ENCODE results near the gene LAMTOR4. TPM values are rescaled to one million over a fixed set of nuclear protein-coding genes. Genes with fewer than 3 reads are reported as not detected.

Gene LAMTOR4
- polyA plus RNA-seq, 1 donor from 2014 or later: 333 TPM

DNA sequence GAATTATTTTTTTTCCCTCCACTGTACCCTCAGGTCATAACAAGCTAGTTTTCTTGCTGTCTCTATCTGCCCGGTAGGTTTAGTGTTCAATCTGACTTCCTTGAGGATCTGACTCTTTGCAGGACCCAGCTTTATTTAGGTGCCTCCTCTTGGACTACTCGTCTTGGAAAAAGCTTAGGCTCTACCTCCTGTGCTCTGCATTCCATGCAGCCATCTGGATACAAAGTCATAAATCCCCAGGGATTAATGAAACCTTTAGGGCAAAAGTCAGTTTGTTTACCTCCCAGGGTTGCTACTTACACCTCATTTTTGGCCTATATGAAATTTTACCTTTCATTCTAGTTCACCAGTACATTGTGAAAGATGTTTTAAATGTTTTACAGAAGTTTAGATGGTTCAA, 37.0 kb downstream of the LAMTOR4 start:
- Histone ChIP-seq H2AFZ (ENCODE audit: low read depth, low read length) (no peak overlapping the region), H3K36me3 (ENCODE audit: insufficient read depth, low read length) (no peaks in the 10 kb centered on the region), H3K4me3 (ENCODE audit: low read length) (no peak overlapping the region), H3F3A (ENCODE audit: insufficient read depth, low read length, poor library complexity, severe bottlenecking) (no peaks in the 10 kb centered on the region), H3K9ac (ENCODE audit: low read length) (no peak overlapping the region), H3K79me2 (replicated peaks; ENCODE audit: insufficient read depth, low read length) (no peaks in the 10 kb centered on the region), H3K9me3 (ENCODE audit: low read length) (no peaks in the 10 kb centered on the region), H3K9me2 (ENCODE audit: insufficient read depth, low read length) (no peaks in the 10 kb centered on the region), H3K27me3 (ENCODE audit: insufficient read depth, low read depth, low read length) (no peaks in the 10 kb centered on the region), H4K20me1 (ENCODE audit: insufficient read depth) (no peaks in the 10 kb centered on the region), H3K27ac (ENCODE audit: low read length) (no peak overlapping the region), H3K4me2 (ENCODE audit: low read length) (no peak overlapping the region)
- TF ChIP-seq MXI1 (conservative IDR thresholded peaks at IDR 0.05; ENCODE audit: poor library complexity, severe bottlenecking): no peak
- no peak for TF ChIP-seq TAF1 (IDR thresholded peaks at IDR 0.05; ENCODE audit: low read depth)

DNA sequence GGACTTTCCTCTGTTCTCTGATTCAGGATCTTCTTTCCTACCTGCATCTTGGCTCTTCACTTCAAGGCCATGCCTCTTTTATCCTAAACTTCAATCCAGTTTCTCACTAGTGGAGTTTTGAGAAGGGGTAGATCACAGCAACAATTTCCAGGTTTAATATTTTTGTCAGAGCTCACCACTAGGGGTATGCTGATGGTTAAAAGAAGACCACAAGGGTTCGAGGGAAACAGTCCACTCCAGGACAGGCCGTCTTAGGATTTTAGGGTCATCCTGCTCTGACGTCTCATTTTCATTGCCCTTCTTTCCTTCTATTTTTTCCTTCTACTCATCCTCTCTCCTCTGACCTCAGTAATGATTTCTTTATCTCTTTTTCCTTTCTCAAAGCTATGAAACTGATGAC, 40.3 kb downstream of the LAMTOR4 start:
- H3F3A ChIP-seq (ENCODE audit: insufficient read depth, low read length, poor library complexity, severe bottlenecking): no peaks in the 10 kb centered on the region
- H3K9me2 ChIP-seq (ENCODE audit: insufficient read depth, low read length): no peaks in the 10 kb centered on the region
- H3K27me3 ChIP-seq (ENCODE audit: insufficient read depth, low read depth, low read length): no peaks in the 10 kb centered on the region
- H4K20me1 ChIP-seq (ENCODE audit: insufficient read depth): no peaks in the 10 kb centered on the region
- no peak overlapping the region for H2AFZ ChIP-seq (ENCODE audit: low read depth, low read length)
- H3K27ac ChIP-seq (ENCODE audit: low read length): no peak overlapping the region
- H3K4me2 ChIP-seq (ENCODE audit: low read length): no peak overlapping the region
- no peak overlapping the region for H3K4me3 ChIP-seq (ENCODE audit: low read length)
- no peaks in the 10 kb centered on the region for H3K9me3 ChIP-seq (ENCODE audit: low read length)
- TF ChIP-seq RAD21 (conservative IDR thresholded peaks at IDR 0.05) (no peak), POLR2AphosphoS5 (IDR thresholded peaks at IDR 0.05) (no peak), EZH2 (IDR thresholded peaks at IDR 0.05; ENCODE audit: borderline replicate concordance, insufficient read depth, low read length, poor library complexity, severe bottlenecking) (no peak)
- TF ChIP-seq, protein P1, sequence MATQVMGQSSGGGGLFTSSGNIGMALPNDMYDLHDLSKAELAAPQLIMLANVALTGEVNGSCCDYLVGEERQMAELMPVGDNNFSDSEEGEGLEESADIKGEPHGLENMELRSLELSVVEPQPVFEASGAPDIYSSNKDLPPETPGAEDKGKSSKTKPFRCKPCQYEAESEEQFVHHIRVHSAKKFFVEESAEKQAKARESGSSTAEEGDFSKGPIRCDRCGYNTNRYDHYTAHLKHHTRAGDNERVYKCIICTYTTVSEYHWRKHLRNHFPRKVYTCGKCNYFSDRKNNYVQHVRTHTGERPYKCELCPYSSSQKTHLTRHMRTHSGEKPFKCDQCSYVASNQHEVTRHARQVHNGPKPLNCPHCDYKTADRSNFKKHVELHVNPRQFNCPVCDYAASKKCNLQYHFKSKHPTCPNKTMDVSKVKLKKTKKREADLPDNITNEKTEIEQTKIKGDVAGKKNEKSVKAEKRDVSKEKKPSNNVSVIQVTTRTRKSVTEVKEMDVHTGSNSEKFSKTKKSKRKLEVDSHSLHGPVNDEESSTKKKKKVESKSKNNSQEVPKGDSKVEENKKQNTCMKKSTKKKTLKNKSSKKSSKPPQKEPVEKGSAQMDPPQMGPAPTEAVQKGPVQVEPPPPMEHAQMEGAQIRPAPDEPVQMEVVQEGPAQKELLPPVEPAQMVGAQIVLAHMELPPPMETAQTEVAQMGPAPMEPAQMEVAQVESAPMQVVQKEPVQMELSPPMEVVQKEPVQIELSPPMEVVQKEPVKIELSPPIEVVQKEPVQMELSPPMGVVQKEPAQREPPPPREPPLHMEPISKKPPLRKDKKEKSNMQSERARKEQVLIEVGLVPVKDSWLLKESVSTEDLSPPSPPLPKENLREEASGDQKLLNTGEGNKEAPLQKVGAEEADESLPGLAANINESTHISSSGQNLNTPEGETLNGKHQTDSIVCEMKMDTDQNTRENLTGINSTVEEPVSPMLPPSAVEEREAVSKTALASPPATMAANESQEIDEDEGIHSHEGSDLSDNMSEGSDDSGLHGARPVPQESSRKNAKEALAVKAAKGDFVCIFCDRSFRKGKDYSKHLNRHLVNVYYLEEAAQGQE (IDR thresholded peaks at IDR 0.05; ENCODE audit: borderline replicate concordance): no peak
- H3K79me2 ChIP-seq (replicated peaks; ENCODE audit: insufficient read depth, low read length): no peaks in the 10 kb centered on the region
- no peak overlapping the region for H3K9ac ChIP-seq (ENCODE audit: low read length)
- H3K36me3 ChIP-seq (ENCODE audit: insufficient read depth, low read length): no peaks in the 10 kb centered on the region

DNA sequence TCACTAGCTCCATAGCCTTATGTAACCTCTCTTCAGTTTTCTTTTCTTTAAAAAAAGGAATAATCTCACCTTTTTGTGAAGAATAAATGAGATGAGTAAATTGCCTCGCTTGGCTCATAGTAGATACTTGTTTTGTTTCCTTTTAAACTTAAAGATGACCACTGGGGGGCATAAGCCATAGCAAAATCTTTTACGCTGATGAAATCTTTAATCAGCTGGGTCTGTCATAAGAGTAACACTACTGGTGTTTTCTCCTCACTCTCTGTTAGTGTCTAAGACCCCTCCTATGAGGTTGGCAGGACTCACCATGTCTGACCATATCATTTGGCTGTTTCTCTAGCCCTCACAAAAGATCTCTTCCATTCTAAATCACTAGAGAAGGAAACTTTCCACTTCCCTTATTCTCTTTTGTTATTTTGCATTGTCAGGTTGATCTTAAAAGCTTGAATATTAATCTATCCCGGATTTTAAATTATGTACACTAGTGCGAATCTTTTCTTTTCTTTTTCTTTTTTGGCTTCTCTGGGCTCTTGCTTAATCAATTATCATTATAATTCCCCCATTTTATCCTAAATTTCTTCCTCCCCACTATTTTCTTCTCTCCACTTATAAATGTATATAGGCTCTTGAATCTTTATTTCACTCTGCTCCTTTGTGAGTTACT, 41.5 kb downstream of the LAMTOR4 start:
- Histone ChIP-seq H4K20me1 (ENCODE audit: insufficient read depth) (no peaks in the 10 kb centered on the region), H3F3A (ENCODE audit: insufficient read depth, low read length, poor library complexity, severe bottlenecking) (no peaks in the 10 kb centered on the region), H3K9me2 (ENCODE audit: insufficient read depth, low read length) (no peaks in the 10 kb centered on the region), H3K9me3 (ENCODE audit: low read length) (no peaks in the 10 kb centered on the region), H3K9ac (ENCODE audit: low read length) (no peak overlapping the region), H3K79me2 (replicated peaks; ENCODE audit: insufficient read depth, low read length) (no peaks in the 10 kb centered on the region), H3K27ac (ENCODE audit: low read length) (no peak overlapping the region), H3K36me3 (ENCODE audit: insufficient read depth, low read length) (no peaks in the 10 kb centered on the region), H3K4me2 (ENCODE audit: low read length) (no peak overlapping the region), H2AFZ (ENCODE audit: low read depth, low read length) (no peak overlapping the region), H3K4me3 (ENCODE audit: low read length) (no peak overlapping the region), H3K27me3 (ENCODE audit: insufficient read depth, low read depth, low read length) (no peaks in the 10 kb centered on the region)
- TF ChIP-seq, protein P1 (IDR thresholded peaks at IDR 0.05; ENCODE audit: borderline replicate concordance): no peak
- TF ChIP-seq, protein P2, sequence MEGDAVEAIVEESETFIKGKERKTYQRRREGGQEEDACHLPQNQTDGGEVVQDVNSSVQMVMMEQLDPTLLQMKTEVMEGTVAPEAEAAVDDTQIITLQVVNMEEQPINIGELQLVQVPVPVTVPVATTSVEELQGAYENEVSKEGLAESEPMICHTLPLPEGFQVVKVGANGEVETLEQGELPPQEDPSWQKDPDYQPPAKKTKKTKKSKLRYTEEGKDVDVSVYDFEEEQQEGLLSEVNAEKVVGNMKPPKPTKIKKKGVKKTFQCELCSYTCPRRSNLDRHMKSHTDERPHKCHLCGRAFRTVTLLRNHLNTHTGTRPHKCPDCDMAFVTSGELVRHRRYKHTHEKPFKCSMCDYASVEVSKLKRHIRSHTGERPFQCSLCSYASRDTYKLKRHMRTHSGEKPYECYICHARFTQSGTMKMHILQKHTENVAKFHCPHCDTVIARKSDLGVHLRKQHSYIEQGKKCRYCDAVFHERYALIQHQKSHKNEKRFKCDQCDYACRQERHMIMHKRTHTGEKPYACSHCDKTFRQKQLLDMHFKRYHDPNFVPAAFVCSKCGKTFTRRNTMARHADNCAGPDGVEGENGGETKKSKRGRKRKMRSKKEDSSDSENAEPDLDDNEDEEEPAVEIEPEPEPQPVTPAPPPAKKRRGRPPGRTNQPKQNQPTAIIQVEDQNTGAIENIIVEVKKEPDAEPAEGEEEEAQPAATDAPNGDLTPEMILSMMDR (IDR thresholded peaks at IDR 0.05; ENCODE audit: poor library complexity, severe bottlenecking): peak; percentile 28
- TF ChIP-seq SMC3 (conservative IDR thresholded peaks at IDR 0.05; ENCODE audit: poor library complexity): no peak

All from neural cell (in vitro differentiated cells).